Spleen (tissue), 7 donors: Measurements from ENCODE around the gene NUBP2.

Source experiments
- CTCF ChIP-seq, 11 experiments: fragments of 200-600 bp in 7 of 11; fragments of 450-650 bp in 4 of 11; sonication (generic) in 4 of 11; IDR thresholded peaks in 8 of 11; conservative IDR thresholded peaks in 3 of 11; 1 replicate in 7 of 11; 2 replicates in 4 of 11; pipeline versions ENCODE4 v1.4.0 to v1.8.0; 2016 to 2021; ENCODE audit warnings: antibody characterized with exemption in 11 of 11, inconsistent platforms in 4 of 11, mild to moderate bottlenecking in 1 of 11
- POLR2A ChIP-seq, 3 donors: fragments of 450-650 bp; IDR thresholded peaks; one replicate each; pipeline ENCODE4 v1.5.1; 2017; ENCODE audit warnings: antibody characterized with exemption in 3 of 3, mild to moderate bottlenecking in 1 of 3
- POLR2AphosphoS5 ChIP-seq, 3 donors: sonication (generic); formaldehyde crosslinking; IDR thresholded peaks; one replicate each; pipeline ENCODE4 v1.5.1; 2017; ENCODE audit warnings: antibody characterized with exemption in 3 of 3
- donor health status: DM: no; HTN: no; CAD: no; lungs with moderate emphysema.
- donor health status: DM: no; HTN: no; CAD: no.
- donor health status: DM: no; HTN: no; CAD: no.

DNA sequence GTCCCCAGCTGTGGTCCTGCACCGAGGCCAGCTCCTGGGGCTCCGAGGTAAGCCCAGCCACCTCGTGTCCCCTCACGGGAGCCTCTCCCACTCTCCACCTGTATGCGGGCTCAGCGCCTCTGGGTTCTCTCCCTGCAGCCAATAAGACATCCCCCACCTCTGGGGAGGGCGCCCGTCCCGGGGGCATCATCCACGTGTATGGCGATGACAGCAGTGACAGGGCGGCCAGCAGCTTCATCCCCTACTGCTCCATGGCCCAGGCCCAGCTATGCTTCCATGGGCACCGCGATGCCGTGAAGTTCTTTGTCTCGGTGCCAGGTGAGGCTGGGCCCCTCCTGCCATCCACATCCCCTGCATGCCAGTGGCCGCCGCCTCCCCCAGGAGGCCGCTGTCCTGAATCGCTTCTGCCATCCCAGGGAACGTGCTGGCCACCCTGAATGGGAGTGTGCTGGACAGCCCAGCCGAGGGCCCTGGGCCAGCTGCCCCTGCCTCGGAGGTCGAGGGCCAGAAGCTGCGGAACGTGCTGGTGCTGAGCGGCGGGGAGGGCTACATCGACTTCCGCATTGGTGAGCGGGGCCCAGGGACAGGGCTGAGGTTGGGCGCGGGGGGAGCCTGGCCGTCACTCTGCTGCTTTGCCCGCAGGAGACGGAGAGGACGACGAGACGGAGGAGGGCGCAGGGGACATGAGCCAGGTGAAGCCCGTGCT is 14.5 kb upstream of the NUBP2 start:
- TF ChIP-seq CTCF (IDR thresholded peaks at IDR 0.05 in 8 of 11, conservative IDR thresholded peaks at IDR 0.05 in 3 of 11) (no peak), POLR2A (IDR thresholded peaks at IDR 0.05) (no peak), POLR2AphosphoS5 (IDR thresholded peaks at IDR 0.05) (peak in 2 of 3 donors; percentile 43 to 48)
